Mesothelial cell of epicardium (in vitro differentiated cells): ENCODE results near the gene CNOT2. TPM values are rescaled to one million over a fixed set of nuclear protein-coding genes. Genes with fewer than 3 reads are reported as not detected.

ENCODE experiments used
- total RNA-seq: library from RNA; stranded (reverse); gene quantifications from 3 replicates; pipeline ENCODE4 v1.2.1, GENCODE V29; 2021

The CNOT2 gene
- total RNA-seq, 1 donor from 2014 or later = 126 TPM

Other genes starting within 250 kb of the CNOT2 start
- 14.1 to 15.7 TPM (median 15.4 TPM) in 3 replicates for gene KCNMB4, start 122.9 kb downstream of the CNOT2 start, total RNA-seq